Lower leg skin (tissue), 4 donors: ENCODE results near the gene TTC23. TPM values are rescaled to one million over a fixed set of nuclear protein-coding genes. Genes with fewer than 3 reads are reported as not detected.

ENCODE experiments used
- DNase-seq, 2 donors: peaks; one replicate each; pipeline ENCODE4 v3.0.0-alpha.2; 2019; ENCODE audit warnings: low spot score in 2 of 2
- H3K4me3 ChIP-seq: fragments of 200-600 bp; sonication (generic); 2 replicates; pipeline ENCODE4 v1.5.1; 2017; ENCODE audit warnings: mild to moderate bottlenecking, low read depth; ENCODE audit not compliant: poor library complexity, severe bottlenecking
- POLR2A ChIP-seq, 2 donors: fragments of 450-650 bp; IDR thresholded peaks; one replicate each; pipeline ENCODE4 v1.6.1; 2016 to 2017; ENCODE audit warnings: antibody characterized with exemption in 2 of 2, mild to moderate bottlenecking in 1 of 2, moderate library complexity in 1 of 2
- WGBS, 2 donors: methylation state at CpG; one replicate each; pipeline ENCODE4 v1.1.5; 2018; 5-methylcytosine and 5-hydroxymethylcytosine counted together
- intact Hi-C: fragments of 100-400 bp; cut with DNase I; formaldehyde crosslinking; loops from one replicate; pipeline ENCODE4 v1.15.0; 2023; ENCODE audit warnings: low total_unique reads
- total RNA-seq, 4 donors: library from RNA; depleted of rRNA; stranded (reverse); fragments of >200 nt; gene quantifications; one replicate each; pipeline ENCODE4 v1.1.0, GENCODE V29; 2016
- TF ChIP-seq, protein P1 (sequence below), 3 donors: fragments of 450-650 bp; IDR thresholded peaks; one replicate each; pipeline ENCODE4 v1.5.1; 2016; ENCODE audit warnings: antibody characterized with exemption in 3 of 3, mild to moderate bottlenecking in 3 of 3, moderate library complexity in 2 of 3

The TTC23 gene
- total RNA-seq, 4 donors from 2014 or later: 16.3 to 23.7 (median 20.0) TPM

DNA sequence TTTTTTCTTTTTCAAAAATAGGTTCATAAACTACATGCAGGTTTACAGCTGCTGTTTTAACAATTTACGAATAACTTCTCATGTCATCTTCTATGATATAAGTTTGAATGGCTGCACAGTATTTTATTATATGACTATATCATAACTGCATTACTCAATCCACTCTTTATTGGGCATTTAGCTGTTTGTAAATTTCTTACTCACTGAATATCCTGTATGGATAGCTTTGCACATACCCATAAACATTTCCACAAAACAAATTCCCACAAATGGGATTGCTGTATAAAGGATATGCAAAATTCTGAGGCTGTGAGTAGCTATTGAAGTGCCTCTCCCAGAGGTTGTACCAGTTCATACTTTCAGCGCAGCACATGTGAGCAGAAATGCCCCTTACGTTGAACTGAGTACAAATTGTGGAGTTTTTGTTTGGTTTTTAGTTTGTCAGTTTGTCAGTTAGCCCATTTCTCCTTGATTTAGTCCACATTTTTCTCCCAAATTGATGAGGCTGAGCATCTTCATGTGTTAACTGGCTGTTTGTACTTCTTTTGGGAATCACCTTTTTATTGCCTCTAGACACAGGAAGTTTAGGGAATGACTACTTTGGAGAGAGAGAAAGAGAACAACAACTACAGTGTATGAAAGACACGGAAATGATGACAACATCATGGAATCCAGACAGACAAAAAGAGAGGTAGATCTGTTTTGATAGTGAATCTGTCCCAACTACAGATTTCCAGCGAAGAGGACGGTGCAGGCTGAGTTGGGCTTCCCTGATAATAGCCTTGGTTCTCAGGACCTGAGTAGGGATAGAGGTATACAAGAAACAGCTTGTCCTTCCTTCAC, 24.8 kb downstream of the TTC23 start:
- intact Hi-C loops: no loop called here

DNA sequence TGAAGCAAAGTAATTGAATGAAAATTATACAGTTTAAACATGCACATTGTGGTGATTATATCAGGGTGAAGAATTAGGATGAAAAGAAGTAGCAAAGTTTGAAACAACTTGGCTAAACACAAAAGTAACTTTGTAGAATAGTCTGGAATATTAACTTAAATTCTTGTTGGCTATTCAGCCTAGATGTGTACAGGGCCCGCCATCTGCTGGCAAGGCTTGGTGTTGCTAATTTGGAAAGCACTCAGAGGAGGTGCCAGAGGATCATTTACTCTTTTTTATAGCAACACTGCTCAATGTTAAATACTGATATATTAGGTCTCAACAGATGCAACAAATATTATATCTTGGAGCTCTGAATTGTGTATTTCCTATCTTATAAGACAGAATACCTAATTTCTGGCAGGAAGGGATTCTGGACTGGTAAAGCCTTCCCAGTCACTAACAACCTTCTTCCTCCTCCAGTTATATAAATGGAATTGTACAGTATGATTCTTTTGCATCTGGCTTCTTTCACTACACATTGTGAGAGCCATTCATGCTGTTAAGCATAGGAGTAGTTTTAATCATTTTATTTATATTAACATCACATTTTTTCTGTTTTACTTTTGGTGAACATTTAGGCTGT, 36.1 kb downstream of the TTC23 start:
- intact Hi-C loops: loop anchor here (5.0 kb wide), 1 partner anchor 111 kb away; no protein-coding TSS in a partner anchor
- DNase-seq: peak; percentile 69 to 95
- 0% methylated on average over 1 of the region's 1 CpG for WGBS, 2 donors
- TF ChIP-seq, protein P1, sequence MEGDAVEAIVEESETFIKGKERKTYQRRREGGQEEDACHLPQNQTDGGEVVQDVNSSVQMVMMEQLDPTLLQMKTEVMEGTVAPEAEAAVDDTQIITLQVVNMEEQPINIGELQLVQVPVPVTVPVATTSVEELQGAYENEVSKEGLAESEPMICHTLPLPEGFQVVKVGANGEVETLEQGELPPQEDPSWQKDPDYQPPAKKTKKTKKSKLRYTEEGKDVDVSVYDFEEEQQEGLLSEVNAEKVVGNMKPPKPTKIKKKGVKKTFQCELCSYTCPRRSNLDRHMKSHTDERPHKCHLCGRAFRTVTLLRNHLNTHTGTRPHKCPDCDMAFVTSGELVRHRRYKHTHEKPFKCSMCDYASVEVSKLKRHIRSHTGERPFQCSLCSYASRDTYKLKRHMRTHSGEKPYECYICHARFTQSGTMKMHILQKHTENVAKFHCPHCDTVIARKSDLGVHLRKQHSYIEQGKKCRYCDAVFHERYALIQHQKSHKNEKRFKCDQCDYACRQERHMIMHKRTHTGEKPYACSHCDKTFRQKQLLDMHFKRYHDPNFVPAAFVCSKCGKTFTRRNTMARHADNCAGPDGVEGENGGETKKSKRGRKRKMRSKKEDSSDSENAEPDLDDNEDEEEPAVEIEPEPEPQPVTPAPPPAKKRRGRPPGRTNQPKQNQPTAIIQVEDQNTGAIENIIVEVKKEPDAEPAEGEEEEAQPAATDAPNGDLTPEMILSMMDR (IDR thresholded peaks at IDR 0.05): peak in 1 of 3 donors; percentile 73
- no peak for TF ChIP-seq POLR2A (IDR thresholded peaks at IDR 0.05)
- H3K4me3 ChIP-seq: no peak overlapping the region

More for the DNA sequence above, 24.8 kb downstream of the TTC23 start:
- WGBS, 2 donors: 87 to 93% methylated on average over 6 of the region's 6 CpGs
- H3K4me3 ChIP-seq: no peak overlapping the region
- DNase-seq: no peak
- TF ChIP-seq POLR2A (IDR thresholded peaks at IDR 0.05): no peak
- TF ChIP-seq, protein P1 (IDR thresholded peaks at IDR 0.05): no peak

DNA sequence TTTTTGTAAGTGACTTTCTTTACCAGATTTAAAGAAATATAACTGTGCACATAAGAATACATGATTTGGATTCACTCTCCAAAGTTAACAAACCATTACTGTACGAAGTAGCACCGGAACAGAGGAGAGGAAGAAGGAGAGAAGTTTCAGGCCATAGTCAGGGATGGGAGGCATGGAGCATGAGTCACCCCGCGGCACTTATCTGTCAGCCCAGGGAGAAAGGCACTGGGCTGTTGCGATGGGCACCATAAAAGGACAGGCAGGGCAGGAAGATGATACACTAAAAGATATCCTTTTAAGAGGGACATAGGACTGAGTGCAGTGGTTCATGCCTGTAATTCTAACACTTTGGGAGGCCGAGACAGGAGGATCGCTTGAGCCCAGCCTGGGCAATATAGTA, 37.0 kb downstream of the TTC23 start:
- H3K4me3 ChIP-seq: no peak overlapping the region
- 85 to 88% methylated on average over 7 of the region's 7 CpGs for WGBS, 2 donors
- DNase-seq: no peak
- intact Hi-C loops: loop anchor here (5.0 kb wide), 1 partner anchor 110 kb away; no protein-coding TSS in a partner anchor
- TF ChIP-seq, protein P1 (IDR thresholded peaks at IDR 0.05): no peak
- TF ChIP-seq POLR2A (IDR thresholded peaks at IDR 0.05): no peak

DNA sequence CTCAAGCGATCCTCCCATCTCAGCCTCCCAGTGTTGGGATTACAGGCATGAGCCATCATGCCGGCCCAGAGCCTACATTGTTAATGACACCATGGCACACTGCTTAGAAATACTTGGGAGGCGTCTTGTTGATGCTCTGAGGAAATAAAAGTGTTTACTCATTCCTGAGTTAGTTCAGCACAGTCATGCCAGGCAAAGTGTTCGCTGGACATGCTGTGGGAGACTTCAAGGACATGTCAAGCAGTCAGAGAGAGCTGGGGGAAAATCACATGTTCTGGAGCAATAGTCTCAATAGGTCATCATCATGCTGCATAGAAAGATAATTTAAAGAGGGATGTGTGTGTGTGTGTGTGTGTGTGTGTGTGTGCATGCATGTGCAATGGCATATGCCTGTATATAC, 37.5 kb downstream of the TTC23 start:
- WGBS, 2 donors: 87 to 94% methylated on average over 4 of the region's 4 CpGs
- intact Hi-C loops: loop anchor here (5.0 kb wide), 1 partner anchor 110 kb away; no protein-coding TSS in a partner anchor
- no peak for TF ChIP-seq POLR2A (IDR thresholded peaks at IDR 0.05)
- TF ChIP-seq, protein P1 (IDR thresholded peaks at IDR 0.05): no peak
- no peak overlapping the region for H3K4me3 ChIP-seq
- no peak for DNase-seq

DNA sequence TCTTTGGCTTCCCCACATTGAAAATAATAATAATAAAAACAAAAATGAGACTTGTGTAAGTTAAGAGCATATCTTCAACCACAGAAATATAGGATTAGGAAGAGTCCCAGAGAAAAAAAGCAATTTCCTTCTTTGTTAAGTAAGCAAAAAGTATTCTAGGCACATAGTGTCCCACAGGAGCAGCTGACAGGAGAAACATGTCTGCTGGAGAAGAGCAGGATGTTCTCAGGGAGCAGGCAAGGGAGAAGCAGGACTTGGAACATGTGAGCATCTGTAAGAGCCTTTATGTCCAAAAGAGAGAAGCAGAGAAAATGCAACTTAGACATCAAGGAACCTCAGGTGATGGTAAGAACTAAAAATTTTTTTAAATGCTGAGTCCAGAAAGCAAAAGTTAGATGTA, 39.0 kb downstream of the TTC23 start:
- intact Hi-C loops: loop anchor here (5.0 kb wide), 1 partner anchor 108 kb away; no protein-coding TSS in a partner anchor
- TF ChIP-seq, protein P1 (IDR thresholded peaks at IDR 0.05): no peak
- TF ChIP-seq POLR2A (IDR thresholded peaks at IDR 0.05): no peak

More for the DNA sequence above, 39.0 kb downstream of the TTC23 start:
- no peak for DNase-seq
- H3K4me3 ChIP-seq: no peak overlapping the region
